Right ventricle myocardium superior (tissue), 1 donor: ENCODE measurements around the gene ARCN1. TPM values are rescaled to one million over a fixed set of nuclear protein-coding genes. Genes with fewer than 3 reads are reported as not detected.

ENCODE experiments used
- ATAC-seq: fragments of 200-7000 bp; cut with Tn5 transposase; one replicate; pipeline ENCODE4 v1.9.1; 2020; ENCODE audit warnings: mild to moderate bottlenecking; ENCODE audit not compliant: poor library complexity
- DNase-seq: peaks from one replicate; pipeline ENCODE4 v3.0.0-alpha.2; 2020
- intact Hi-C: fragments of 100-400 bp; cut with DNase I; formaldehyde crosslinking; loops from one replicate; pipeline ENCODE4 v1.11.2; 2022
- total RNA-seq: library from RNA; stranded (reverse); fragmentation: NEBNext Ultra II Directional; extraction: Animal tissue kit (Norgen Biotek cat#: 25700); gene quantifications from one replicate; pipeline ENCODE4 v1.2.1, GENCODE V29; 2021
- donor health status: DM: no; HTN: yes; CAD: no; lungs with severe emphysema.

The ARCN1 gene
- total RNA-seq, 1 donor from 2014 or later, result 80.7 TPM

GRCh38 chr11:118628861-118629549 is 56.8 kb downstream of the ARCN1 start:
- DNase-seq (peak; percentile 30), ATAC-seq (no peak)
- intact Hi-C loops, result no loop called here

GRCh38 chr11:118629761-118630661 is 57.8 kb downstream of the ARCN1 start:
- intact Hi-C loops, result no loop called here
- ATAC-seq, result peak; percentile 10
- peak; percentile 58 for DNase-seq

GRCh38 chr11:118631142-118631909 is 59.1 kb downstream of the ARCN1 start:
- DNase-seq (peak; percentile 33), ATAC-seq (no peak)
- intact Hi-C loops, result no loop called here

- intact Hi-C loops, result no loop called here
- DNase-seq (peak; percentile 22), ATAC-seq (no peak)
These were observed 60.5 kb downstream of the ARCN1 start for GRCh38 chr11:118632577-118633318.

- DNase-seq, result peak; percentile 40
- no peak for ATAC-seq
- intact Hi-C loops, result no loop called here
These were observed 61.1 kb downstream of the ARCN1 start for GRCh38 chr11:118633319-118633690.

- peak; percentile 26 for DNase-seq
- ATAC-seq, result peak; percentile 2
- intact Hi-C loops, result no loop called here
These were observed 61.8 kb downstream of the ARCN1 start for GRCh38 chr11:118633979-118634378.

GRCh38 chr11:118634431-118635236 is 62.4 kb downstream of the ARCN1 start:
- intact Hi-C loops, result no loop called here
- ATAC-seq, result peak; percentile 89
- DNase-seq, result peak; percentile 87

- intact Hi-C loops, result no loop called here
- peak; percentile 40 for DNase-seq
- ATAC-seq, result peak; percentile 13
These were observed 63.0 kb downstream of the ARCN1 start for GRCh38 chr11:118635237-118635591.

- intact Hi-C loops, result no loop called here
- DNase-seq (peak; percentile 27), ATAC-seq (no peak)
These were observed 63.4 kb downstream of the ARCN1 start for GRCh38 chr11:118635642-118636041.

GRCh38 chr11:118636569-118637290 is 64.5 kb downstream of the ARCN1 start:
- intact Hi-C loops, result no loop called here
- ATAC-seq (no peak), DNase-seq (peak; percentile 29)

GRCh38 chr11:118638726-118639125 is 66.5 kb downstream of the ARCN1 start:
- intact Hi-C loops, result no loop called here
- no peak for ATAC-seq
- DNase-seq, result peak; percentile 37

- DNase-seq, result peak; percentile 51
- intact Hi-C loops, result no loop called here
- ATAC-seq, result peak; percentile 46
These were observed 67.7 kb downstream of the ARCN1 start for GRCh38 chr11:118639899-118640298.

GRCh38 chr11:118640332-118641154 is 68.3 kb downstream of the ARCN1 start:
- intact Hi-C loops, result no loop called here
- peak; percentile 30 for DNase-seq
- no peak for ATAC-seq

GRCh38 chr11:118641397-118642019 is 69.3 kb downstream of the ARCN1 start:
- DNase-seq (peak; percentile 42), ATAC-seq (no peak)
- intact Hi-C loops, result no loop called here

- DNase-seq (no peak), ATAC-seq (peak; percentile 62)
- intact Hi-C loops, result no loop called here
These were observed 71.2 kb downstream of the ARCN1 start for GRCh38 chr11:118643142-118643994.
